ENCODE results near the gene AJAP1. TPM values are rescaled to one million over a fixed set of nuclear protein-coding genes. Genes with fewer than 3 reads are reported as not detected.

The AJAP1 gene
- total RNA-seq, 1 experiment from 2014 or later, result not detected

- no peak overlapping the region for H3K27ac ChIP-seq
- no TSS peak for BruUV-seq (replicated peaks)
- ChIA-PET POLR2A (ENCODE audit: unreplicated experiment) (no interaction called here), CTCF (no interaction called here)
- no peaks in the 10 kb centered on the region for H3K36me3 ChIP-seq (ENCODE audit: low read depth)
- no peak for TF ChIP-seq EZH2 (IDR thresholded peaks at IDR 0.05; ENCODE audit: low read depth)
- TF ChIP-seq CTCF (conservative IDR thresholded peaks at IDR 0.05), result no peak
- peaks cover 27% of the 10 kb centered on the region for H3K27me3 ChIP-seq (ENCODE audit: insufficient read depth, low read depth)
- H3K9me3 ChIP-seq (ENCODE audit: insufficient read depth, low read depth), result no peaks in the 10 kb centered on the region
- no peaks in the 10 kb centered on the region for H3F3A ChIP-seq (ENCODE audit: insufficient read depth, low read depth)
- H3K9me2 ChIP-seq (ENCODE audit: insufficient read depth), result no peaks in the 10 kb centered on the region
- no peaks in the 10 kb centered on the region for H4K20me1 ChIP-seq (ENCODE audit: insufficient read depth)
- DNase-seq, result no peak
- H2AFZ ChIP-seq, result no peak overlapping the region
- intact Hi-C loops (cut with micrococcal nuclease; ENCODE audit: unreplicated experiment), result no loop called here
- no peaks in the 10 kb centered on the region for H3K4me1 ChIP-seq (replicated peaks; ENCODE audit: insufficient read depth)
- H3K79me2 ChIP-seq (ENCODE audit: low read depth), result no peaks in the 10 kb centered on the region
- H3K4me2 ChIP-seq, result no peak overlapping the region
- no peak overlapping the region for H3K4me3 ChIP-seq
Measured at GRCh38 chr1:4673494-4673893, 19.1 kb downstream of the AJAP1 start.

GRCh38 chr1:4674117-4674516 lies 19.7 kb downstream of the AJAP1 start:
- H3F3A ChIP-seq (ENCODE audit: insufficient read depth, low read depth), result no peaks in the 10 kb centered on the region
- no peaks in the 10 kb centered on the region for H4K20me1 ChIP-seq (ENCODE audit: insufficient read depth)
- H3K4me2 ChIP-seq, result no peak overlapping the region
- H3K9me2 ChIP-seq (ENCODE audit: insufficient read depth), result no peaks in the 10 kb centered on the region
- BruUV-seq (replicated peaks), result no TSS peak
- no peak overlapping the region for H3K27ac ChIP-seq
- POLR2A ChIA-PET (ENCODE audit: unreplicated experiment), result no interaction called here
- H3K27me3 ChIP-seq (ENCODE audit: insufficient read depth, low read depth), result peaks cover 27% of the 10 kb centered on the region
- H3K9me3 ChIP-seq (ENCODE audit: insufficient read depth, low read depth), result no peaks in the 10 kb centered on the region
- H3K4me3 ChIP-seq, result no peak overlapping the region
- TF ChIP-seq EZH2 (IDR thresholded peaks at IDR 0.05; ENCODE audit: low read depth) (no peak), CTCF (conservative IDR thresholded peaks at IDR 0.05) (no peak)
- no peaks in the 10 kb centered on the region for H3K79me2 ChIP-seq (ENCODE audit: low read depth)
- H3K36me3 ChIP-seq (ENCODE audit: low read depth), result no peaks in the 10 kb centered on the region
- CTCF ChIA-PET, result no interaction called here
- no peak overlapping the region for H2AFZ ChIP-seq
- no peaks in the 10 kb centered on the region for H3K4me1 ChIP-seq (replicated peaks; ENCODE audit: insufficient read depth)
- no peak for DNase-seq
- intact Hi-C loops (cut with micrococcal nuclease; ENCODE audit: unreplicated experiment), result no loop called here

- Histone ChIP-seq H4K20me1 (ENCODE audit: insufficient read depth) (no peaks in the 10 kb centered on the region), H3K4me2 (no peak overlapping the region), H3F3A (ENCODE audit: insufficient read depth, low read depth) (no peaks in the 10 kb centered on the region), H3K27ac (no peak overlapping the region), H2AFZ (no peak overlapping the region), H3K9me3 (ENCODE audit: insufficient read depth, low read depth) (no peaks in the 10 kb centered on the region), H3K9me2 (ENCODE audit: insufficient read depth) (no peaks in the 10 kb centered on the region), H3K79me2 (ENCODE audit: low read depth) (no peaks in the 10 kb centered on the region), H3K4me3 (no peak overlapping the region), H3K4me1 (replicated peaks; ENCODE audit: insufficient read depth) (no peaks in the 10 kb centered on the region), H3K36me3 (ENCODE audit: low read depth) (no peaks in the 10 kb centered on the region), H3K27me3 (ENCODE audit: insufficient read depth, low read depth) (peaks cover 27% of the 10 kb centered on the region)
- CTCF ChIA-PET, result no interaction called here
- no peak for DNase-seq
- no TSS peak for BruUV-seq (replicated peaks)
- intact Hi-C loops (cut with micrococcal nuclease; ENCODE audit: unreplicated experiment), result no loop called here
- TF ChIP-seq CTCF (conservative IDR thresholded peaks at IDR 0.05) (no peak), EZH2 (IDR thresholded peaks at IDR 0.05; ENCODE audit: low read depth) (no peak)
- POLR2A ChIA-PET (ENCODE audit: unreplicated experiment), result no interaction called here
Measured at GRCh38 chr1:4674676-4675075, 20.3 kb downstream of the AJAP1 start.
